CD4-positive, alpha-beta T cell (primary cell): ENCODE results near the gene TNC. TPM values are rescaled to one million over a fixed set of nuclear protein-coding genes. Genes with fewer than 3 reads are reported as not detected.

Source experiments
- ATAC-seq: fragments of 200-7000 bp; cut with Tn5 transposase; one replicate; pipeline ENCODE4 v1.10.0; 2022; ENCODE audit warnings: mild to moderate bottlenecking; ENCODE audit not compliant: poor library complexity
- CTCF ChIA-PET: fragments of 350-600 bp; sonication (Branson Sonifier 250); formaldehyde crosslinking; loops from one replicate; lab custom pipeline; 2021; ENCODE audit warnings: antibody characterized with exemption, inconsistent platforms; lab: Charles Lee
- POLR2A ChIA-PET: fragments of 350-600 bp; sonication (Branson Sonifier 250); formaldehyde crosslinking; loops from one replicate; lab custom pipeline; 2021; ENCODE audit warnings: antibody characterized with exemption, inconsistent platforms; lab: Charles Lee
- DNase-seq, 14 experiments: peaks; one replicate each; pipeline ENCODE4 v3.0.0-alpha.2; 2013 to 2020; ENCODE audit warnings: mixed read lengths in 2 of 14
- H3K27ac ChIP-seq, 2 donors: one replicate each; pipeline versions ENCODE4 v1.5.1 to v1.7.0; 2013; ENCODE audit warnings: low read length in 2 of 2, low read depth in 1 of 2, mild to moderate bottlenecking in 1 of 2
- H3K27me3 ChIP-seq, 2 experiments: 1 replicate in 1 of 2; 2 replicates in 1 of 2; pipeline versions ENCODE4 v1.6.1 to v1.7.0; 2013; ENCODE audit warnings: low read length in 2 of 2, control low read depth in 1 of 2, mild to moderate bottlenecking in 1 of 2, moderate library complexity in 1 of 2; ENCODE audit not compliant: insufficient read depth in 2 of 2, control insufficient read depth in 1 of 2
- H3K36me3 ChIP-seq: one replicate; pipeline ENCODE4 v1.6.1; 2013; ENCODE audit warnings: low read length, control low read depth; ENCODE audit not compliant: insufficient read depth
- H3K4me1 ChIP-seq: one replicate; pipeline ENCODE4 v1.6.1; 2013; ENCODE audit warnings: low read length, control low read depth; ENCODE audit not compliant: insufficient read depth
- H3K4me3 ChIP-seq: one replicate; pipeline ENCODE4 v1.5.1; 2013; ENCODE audit warnings: mild to moderate bottlenecking, low read length, moderate library complexity
- H3K9me3 ChIP-seq, 2 experiments: 1 replicate in 1 of 2; 2 replicates in 1 of 2; pipeline versions ENCODE4 v1.6.1 to v1.7.0; 2013; ENCODE audit warnings: low read length in 2 of 2, mild to moderate bottlenecking in 2 of 2, control low read depth in 1 of 2, moderate library complexity in 1 of 2; ENCODE audit not compliant: control insufficient read depth in 1 of 2, insufficient read depth in 1 of 2
- H3K27ac Mint-ChIP-seq: one replicate; pipeline ENCODE4 v1.8.0; 2020; ENCODE audit warnings: mixed read lengths
- H3K27me3 Mint-ChIP-seq: one replicate; pipeline ENCODE4 v1.8.0; 2021; ENCODE audit warnings: mixed read lengths
- H3K36me3 Mint-ChIP-seq: one replicate; pipeline ENCODE4 v1.8.0; 2021; ENCODE audit warnings: low read depth, mixed read lengths
- H3K4me1 Mint-ChIP-seq: one replicate; pipeline ENCODE4 v1.8.0; 2021; ENCODE audit warnings: low read depth, mixed read lengths
- H3K4me3 Mint-ChIP-seq: one replicate; pipeline ENCODE4 v1.8.0; 2020; ENCODE audit warnings: mild to moderate bottlenecking, mixed read lengths
- H3K9me3 Mint-ChIP-seq: one replicate; pipeline ENCODE4 v1.8.0; 2020; ENCODE audit warnings: mixed read lengths
- intact Hi-C, 2 experiments: fragments of 100-400 bp; cut with DNase I in 1 of 2; cut with micrococcal nuclease in 1 of 2; formaldehyde crosslinking; loops; one replicate each; pipeline versions ENCODE4 v1.15.1 to v1.9.0; 2023 to 2025; cut with DNase I, micrococcal nuclease
- total RNA-seq, 174 experiments: library from RNA in 2 of 174; stranded (reverse) in 2 of 174; gene quantifications; one replicate each; pipeline ENCODE4 v1.2.3 and lab custom pipeline; 2021 to 2026
- TF ChIP-seq, protein P1 (sequence below): fragments of 200-600 bp; IDR thresholded peaks from one replicate; pipeline ENCODE4 v1.8.0; 2022; ENCODE audit warnings: antibody characterized with exemption, mild to moderate bottlenecking

The TNC gene
- total RNA-seq, 2 experiments from 2014 or later: 0.03 to 0.05 TPM

GRCh38 chr9:115138151-115138550, 20.2 kb upstream of the TNC start:
- no peaks in the 10 kb centered on the region for H3K9me3 ChIP-seq
- no peak overlapping the region for H3K4me3 Mint-ChIP-seq
- ChIA-PET POLR2A (no interaction called here), CTCF (no interaction called here)
- no peak overlapping the region for H3K27ac ChIP-seq
- no peaks in the 10 kb centered on the region for H3K36me3 ChIP-seq
- intact Hi-C loops: no loop called here
- H3K27me3 Mint-ChIP-seq: peaks cover 43% of the 10 kb centered on the region
- H3K27me3 ChIP-seq: peaks cover 6 to 9% of the 10 kb centered on the region in 2 experiments
- no peaks in the 10 kb centered on the region for H3K36me3 Mint-ChIP-seq
- ATAC-seq (no peak), DNase-seq (no peak)
- TF ChIP-seq, protein P1, sequence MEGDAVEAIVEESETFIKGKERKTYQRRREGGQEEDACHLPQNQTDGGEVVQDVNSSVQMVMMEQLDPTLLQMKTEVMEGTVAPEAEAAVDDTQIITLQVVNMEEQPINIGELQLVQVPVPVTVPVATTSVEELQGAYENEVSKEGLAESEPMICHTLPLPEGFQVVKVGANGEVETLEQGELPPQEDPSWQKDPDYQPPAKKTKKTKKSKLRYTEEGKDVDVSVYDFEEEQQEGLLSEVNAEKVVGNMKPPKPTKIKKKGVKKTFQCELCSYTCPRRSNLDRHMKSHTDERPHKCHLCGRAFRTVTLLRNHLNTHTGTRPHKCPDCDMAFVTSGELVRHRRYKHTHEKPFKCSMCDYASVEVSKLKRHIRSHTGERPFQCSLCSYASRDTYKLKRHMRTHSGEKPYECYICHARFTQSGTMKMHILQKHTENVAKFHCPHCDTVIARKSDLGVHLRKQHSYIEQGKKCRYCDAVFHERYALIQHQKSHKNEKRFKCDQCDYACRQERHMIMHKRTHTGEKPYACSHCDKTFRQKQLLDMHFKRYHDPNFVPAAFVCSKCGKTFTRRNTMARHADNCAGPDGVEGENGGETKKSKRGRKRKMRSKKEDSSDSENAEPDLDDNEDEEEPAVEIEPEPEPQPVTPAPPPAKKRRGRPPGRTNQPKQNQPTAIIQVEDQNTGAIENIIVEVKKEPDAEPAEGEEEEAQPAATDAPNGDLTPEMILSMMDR: no peak
- H3K4me3 ChIP-seq: no peak overlapping the region
- H3K4me1 Mint-ChIP-seq: no peaks in the 10 kb centered on the region
- H3K4me1 ChIP-seq: no peaks in the 10 kb centered on the region
- no peak overlapping the region for H3K27ac Mint-ChIP-seq
- H3K9me3 Mint-ChIP-seq: no peaks in the 10 kb centered on the region

GRCh38 chr9:115137526-115137925, 19.6 kb upstream of the TNC start:
- H3K36me3 ChIP-seq: no peaks in the 10 kb centered on the region
- TF ChIP-seq, protein P1: no peak
- Mint-ChIP-seq H3K4me3 (no peak overlapping the region), H3K9me3 (no peaks in the 10 kb centered on the region), H3K4me1 (no peaks in the 10 kb centered on the region), H3K36me3 (no peaks in the 10 kb centered on the region), H3K27ac (no peak overlapping the region), H3K27me3 (peaks cover 38% of the 10 kb centered on the region)
- POLR2A ChIA-PET: no interaction called here
- CTCF ChIA-PET: no interaction called here
- H3K4me1 ChIP-seq: no peaks in the 10 kb centered on the region
- no peaks in the 10 kb centered on the region for H3K9me3 ChIP-seq
- peaks cover 2 to 9% of the 10 kb centered on the region in 2 experiments for H3K27me3 ChIP-seq
- intact Hi-C loops: no loop called here
- H3K4me3 ChIP-seq: no peak overlapping the region
- ATAC-seq: no peak
- H3K27ac ChIP-seq: no peak overlapping the region
- no peak for DNase-seq

- ATAC-seq (no peak), DNase-seq (no peak)
- Histone ChIP-seq H3K9me3 (no peaks in the 10 kb centered on the region), H3K4me3 (no peak overlapping the region), H3K27me3 (peaks cover 0 to 7% of the 10 kb centered on the region in 2 experiments), H3K36me3 (no peaks in the 10 kb centered on the region), H3K4me1 (no peaks in the 10 kb centered on the region), H3K27ac (no peak overlapping the region)
- H3K27me3 Mint-ChIP-seq: peaks cover 24% of the 10 kb centered on the region
- POLR2A ChIA-PET: no interaction called here
- no peak overlapping the region for H3K4me3 Mint-ChIP-seq
- no peaks in the 10 kb centered on the region for H3K4me1 Mint-ChIP-seq
- no peaks in the 10 kb centered on the region for H3K9me3 Mint-ChIP-seq
- intact Hi-C loops: no loop called here
- CTCF ChIA-PET: no interaction called here
- no peaks in the 10 kb centered on the region for H3K36me3 Mint-ChIP-seq
- TF ChIP-seq, protein P1: no peak
- H3K27ac Mint-ChIP-seq: no peak overlapping the region
Measured at GRCh38 chr9:115135821-115136778, 18.1 kb upstream of the TNC start.
